ENCODE results near the gene DGCR6L. TPM values are rescaled to one million over a fixed set of nuclear protein-coding genes. Genes with fewer than 3 reads are reported as not detected.
A peak's percentile ranks its signal among the peaks of the same experiment; 100 is the strongest.
"Not testable (repeated sequence)": the region's sequence is repeated elsewhere in the genome, so short reads cannot be mapped to it uniquely, and the experiment has no call there.

The DGCR6L gene
- total RNA-seq, result 38.6 TPM

GRCh38 chr22:20319745-20320658 lies at the start of gene DGCR6L:
DGCR6L (minus strand) TSS chr22:20320060; CDS start chr22:20319988, 72 bp downstream.
- Histone ChIP-seq H3K4me3 (ENCODE audit: low read length in 3 of 3) (peak within 1 kb of the TSS; percentile 80 to 92 (median 90)), H3K9ac (ENCODE audit: low read depth in 1 of 3, low read length in 3 of 3) (peak within 1 kb of the TSS; percentile 91 to 95 (median 92)), H3K27me3 (ENCODE audit: control insufficient read depth in 3 of 3, insufficient read depth in 3 of 3, low read length in 3 of 3) (no peaks in the 10 kb centered on the region), H3K4me1 (ENCODE audit: control insufficient read depth in 3 of 3, insufficient read depth in 3 of 3, low read length in 3 of 3) (peaks cover 27 to 39% (median 28%) of the 10 kb centered on the region in 3 donors), H3K27ac (ENCODE audit: low read depth, low read length) (peak within 1 kb of the TSS; percentile 94), H3K36me3 (ENCODE audit: control insufficient read depth in 3 of 3, insufficient read depth in 3 of 3, low read length in 3 of 3) (peaks cover 0 to under 1% (median 0%) of the 10 kb centered on the region in 3 donors), H3K9me3 (ENCODE audit: control insufficient read depth in 3 of 3, low read length in 3 of 3) (no peaks in the 10 kb centered on the region)

- H3K9ac ChIP-seq (ENCODE audit: low read depth in 1 of 3, low read length in 3 of 3); H3K36me3 ChIP-seq (ENCODE audit: control insufficient read depth in 3 of 3, insufficient read depth in 3 of 3, low read length in 3 of 3); H3K27me3 ChIP-seq (ENCODE audit: control insufficient read depth in 3 of 3, insufficient read depth in 3 of 3, low read length in 3 of 3); H3K9me3 ChIP-seq (ENCODE audit: control insufficient read depth in 3 of 3, low read length in 3 of 3); H3K4me1 ChIP-seq (ENCODE audit: control insufficient read depth in 3 of 3, insufficient read depth in 3 of 3, low read length in 3 of 3); H3K27ac ChIP-seq (ENCODE audit: low read depth, low read length); H3K4me3 ChIP-seq (ENCODE audit: low read length in 3 of 3): not testable (repeated sequence)
These were observed 49.0 kb upstream of the DGCR6L start for GRCh38 chr22:20368875-20369274.

GRCh38 chr22:20366841-20367240 lies 47.0 kb upstream of the DGCR6L start:
- not testable (repeated sequence) for H3K4me3 ChIP-seq (ENCODE audit: low read length in 3 of 3); H3K9me3 ChIP-seq (ENCODE audit: control insufficient read depth in 3 of 3, low read length in 3 of 3); H3K36me3 ChIP-seq (ENCODE audit: control insufficient read depth in 3 of 3, insufficient read depth in 3 of 3, low read length in 3 of 3); H3K27me3 ChIP-seq (ENCODE audit: control insufficient read depth in 3 of 3, insufficient read depth in 3 of 3, low read length in 3 of 3); H3K27ac ChIP-seq (ENCODE audit: low read depth, low read length); H3K9ac ChIP-seq (ENCODE audit: low read depth in 1 of 3, low read length in 3 of 3); H3K4me1 ChIP-seq (ENCODE audit: control insufficient read depth in 3 of 3, insufficient read depth in 3 of 3, low read length in 3 of 3)

GRCh38 chr22:20364335-20365260 lies 44.7 kb upstream of the DGCR6L start:
- H3K27me3 ChIP-seq (ENCODE audit: control insufficient read depth in 3 of 3, insufficient read depth in 3 of 3, low read length in 3 of 3); H3K27ac ChIP-seq (ENCODE audit: low read depth, low read length); H3K9ac ChIP-seq (ENCODE audit: low read depth in 1 of 3, low read length in 3 of 3): not testable (repeated sequence)

GRCh38 chr22:20362403-20362802 lies 42.5 kb upstream of the DGCR6L start:
- H3K9me3 ChIP-seq (ENCODE audit: control insufficient read depth in 3 of 3, low read length in 3 of 3); H3K9ac ChIP-seq (ENCODE audit: low read depth in 1 of 3, low read length in 3 of 3); H3K27ac ChIP-seq (ENCODE audit: low read depth, low read length); H3K4me1 ChIP-seq (ENCODE audit: control insufficient read depth in 3 of 3, insufficient read depth in 3 of 3, low read length in 3 of 3); H3K36me3 ChIP-seq (ENCODE audit: control insufficient read depth in 3 of 3, insufficient read depth in 3 of 3, low read length in 3 of 3); H3K4me3 ChIP-seq (ENCODE audit: low read length in 3 of 3); H3K27me3 ChIP-seq (ENCODE audit: control insufficient read depth in 3 of 3, insufficient read depth in 3 of 3, low read length in 3 of 3): not testable (repeated sequence)

More at GRCh38 chr22:20364335-20365260, 44.7 kb upstream of the DGCR6L start:
- H3K9me3 ChIP-seq (ENCODE audit: control insufficient read depth in 3 of 3, low read length in 3 of 3); H3K36me3 ChIP-seq (ENCODE audit: control insufficient read depth in 3 of 3, insufficient read depth in 3 of 3, low read length in 3 of 3); H3K4me3 ChIP-seq (ENCODE audit: low read length in 3 of 3); H3K4me1 ChIP-seq (ENCODE audit: control insufficient read depth in 3 of 3, insufficient read depth in 3 of 3, low read length in 3 of 3): not testable (repeated sequence)

GRCh38 chr22:20361752-20362229 lies 41.9 kb upstream of the DGCR6L start:
- not testable (repeated sequence) for H3K4me3 ChIP-seq (ENCODE audit: low read length in 3 of 3); H3K4me1 ChIP-seq (ENCODE audit: control insufficient read depth in 3 of 3, insufficient read depth in 3 of 3, low read length in 3 of 3); H3K36me3 ChIP-seq (ENCODE audit: control insufficient read depth in 3 of 3, insufficient read depth in 3 of 3, low read length in 3 of 3); H3K27ac ChIP-seq (ENCODE audit: low read depth, low read length); H3K9me3 ChIP-seq (ENCODE audit: control insufficient read depth in 3 of 3, low read length in 3 of 3); H3K27me3 ChIP-seq (ENCODE audit: control insufficient read depth in 3 of 3, insufficient read depth in 3 of 3, low read length in 3 of 3); H3K9ac ChIP-seq (ENCODE audit: low read depth in 1 of 3, low read length in 3 of 3)

GRCh38 chr22:20360866-20361751 lies 41.2 kb upstream of the DGCR6L start:
- H3K4me1 ChIP-seq (ENCODE audit: control insufficient read depth in 3 of 3, insufficient read depth in 3 of 3, low read length in 3 of 3); H3K27ac ChIP-seq (ENCODE audit: low read depth, low read length); H3K4me3 ChIP-seq (ENCODE audit: low read length in 3 of 3); H3K36me3 ChIP-seq (ENCODE audit: control insufficient read depth in 3 of 3, insufficient read depth in 3 of 3, low read length in 3 of 3); H3K9me3 ChIP-seq (ENCODE audit: control insufficient read depth in 3 of 3, low read length in 3 of 3); H3K9ac ChIP-seq (ENCODE audit: low read depth in 1 of 3, low read length in 3 of 3); H3K27me3 ChIP-seq (ENCODE audit: control insufficient read depth in 3 of 3, insufficient read depth in 3 of 3, low read length in 3 of 3): not testable (repeated sequence)

GRCh38 chr22:20360261-20360660 lies 40.4 kb upstream of the DGCR6L start:
- not testable (repeated sequence) for H3K27ac ChIP-seq (ENCODE audit: low read depth, low read length); H3K9me3 ChIP-seq (ENCODE audit: control insufficient read depth in 3 of 3, low read length in 3 of 3); H3K36me3 ChIP-seq (ENCODE audit: control insufficient read depth in 3 of 3, insufficient read depth in 3 of 3, low read length in 3 of 3); H3K4me3 ChIP-seq (ENCODE audit: low read length in 3 of 3); H3K4me1 ChIP-seq (ENCODE audit: control insufficient read depth in 3 of 3, insufficient read depth in 3 of 3, low read length in 3 of 3); H3K9ac ChIP-seq (ENCODE audit: low read depth in 1 of 3, low read length in 3 of 3); H3K27me3 ChIP-seq (ENCODE audit: control insufficient read depth in 3 of 3, insufficient read depth in 3 of 3, low read length in 3 of 3)

GRCh38 chr22:20358503-20359239 lies 38.8 kb upstream of the DGCR6L start:
- not testable (repeated sequence) for H3K27ac ChIP-seq (ENCODE audit: low read depth, low read length); H3K4me1 ChIP-seq (ENCODE audit: control insufficient read depth in 3 of 3, insufficient read depth in 3 of 3, low read length in 3 of 3); H3K27me3 ChIP-seq (ENCODE audit: control insufficient read depth in 3 of 3, insufficient read depth in 3 of 3, low read length in 3 of 3); H3K9me3 ChIP-seq (ENCODE audit: control insufficient read depth in 3 of 3, low read length in 3 of 3); H3K36me3 ChIP-seq (ENCODE audit: control insufficient read depth in 3 of 3, insufficient read depth in 3 of 3, low read length in 3 of 3); H3K4me3 ChIP-seq (ENCODE audit: low read length in 3 of 3); H3K9ac ChIP-seq (ENCODE audit: low read depth in 1 of 3, low read length in 3 of 3)

Measured in skeletal muscle tissue (tissue), 4 donors.